ENCODE measurements around the gene UBTD2.

Gene UBTD2

GRCh38 chr5:172303162-172303561 is 19.6 kb upstream of the UBTD2 start:
- TF ChIP-seq GATA2 (IDR thresholded peaks at IDR 0.05; ENCODE audit: low read depth, low read length) (no peak), GATA3 (IDR thresholded peaks at IDR 0.05; ENCODE audit: low read depth, low read length) (no peak)

- no peak for TF ChIP-seq GATA3 (IDR thresholded peaks at IDR 0.05; ENCODE audit: low read depth, low read length)
- TF ChIP-seq GATA2 (IDR thresholded peaks at IDR 0.05; ENCODE audit: low read depth, low read length): no peak
These were observed 18.6 kb upstream of the UBTD2 start for GRCh38 chr5:172302047-172302710.

- TF ChIP-seq GATA3 (IDR thresholded peaks at IDR 0.05; ENCODE audit: low read depth, low read length) (no peak), GATA2 (IDR thresholded peaks at IDR 0.05; ENCODE audit: low read depth, low read length) (no peak)
These were observed 16.4 kb upstream of the UBTD2 start for GRCh38 chr5:172299916-172300439.

- no peak for TF ChIP-seq GATA2 (IDR thresholded peaks at IDR 0.05; ENCODE audit: low read depth, low read length)
- TF ChIP-seq GATA3 (IDR thresholded peaks at IDR 0.05; ENCODE audit: low read depth, low read length): no peak
These were observed 11.3 kb upstream of the UBTD2 start for GRCh38 chr5:172294831-172295230.

- TF ChIP-seq GATA2 (IDR thresholded peaks at IDR 0.05; ENCODE audit: low read depth, low read length) (no peak), GATA3 (IDR thresholded peaks at IDR 0.05; ENCODE audit: low read depth, low read length) (no peak)
These were observed 10.3 kb upstream of the UBTD2 start for GRCh38 chr5:172293745-172294342.

GRCh38 chr5:172293054-172293744 is 9.6 kb upstream of the UBTD2 start:
- TF ChIP-seq GATA2 (IDR thresholded peaks at IDR 0.05; ENCODE audit: low read depth, low read length) (no peak), GATA3 (IDR thresholded peaks at IDR 0.05; ENCODE audit: low read depth, low read length) (no peak)

GRCh38 chr5:172288465-172288864 is 4.9 kb upstream of the UBTD2 start:
- TF ChIP-seq GATA2 (IDR thresholded peaks at IDR 0.05; ENCODE audit: low read depth, low read length): no peak
- no peak for TF ChIP-seq GATA3 (IDR thresholded peaks at IDR 0.05; ENCODE audit: low read depth, low read length)

- TF ChIP-seq GATA2 (IDR thresholded peaks at IDR 0.05; ENCODE audit: low read depth, low read length): no peak
- TF ChIP-seq GATA3 (IDR thresholded peaks at IDR 0.05; ENCODE audit: low read depth, low read length): no peak
These were observed 1.9 kb upstream of the UBTD2 start for GRCh38 chr5:172285226-172286143.

GRCh38 chr5:172284611-172284980 is 1.0 kb upstream of the UBTD2 start:
- no peak for TF ChIP-seq GATA2 (IDR thresholded peaks at IDR 0.05; ENCODE audit: low read depth, low read length)
- TF ChIP-seq GATA3 (IDR thresholded peaks at IDR 0.05; ENCODE audit: low read depth, low read length): no peak

GRCh38 chr5:172283862-172284610 is 472 bp upstream of the UBTD2 start:
- TF ChIP-seq GATA2 (IDR thresholded peaks at IDR 0.05; ENCODE audit: low read depth, low read length) (no peak), GATA3 (IDR thresholded peaks at IDR 0.05; ENCODE audit: low read depth, low read length) (no peak)

GRCh38 chr5:172282272-172283019 is 1.1 kb downstream of the UBTD2 start:
- TF ChIP-seq GATA2 (IDR thresholded peaks at IDR 0.05; ENCODE audit: low read depth, low read length): no peak
- no peak for TF ChIP-seq GATA3 (IDR thresholded peaks at IDR 0.05; ENCODE audit: low read depth, low read length)

- no peak for TF ChIP-seq GATA2 (IDR thresholded peaks at IDR 0.05; ENCODE audit: low read depth, low read length)
- TF ChIP-seq GATA3 (IDR thresholded peaks at IDR 0.05; ENCODE audit: low read depth, low read length): no peak
These were observed 2.2 kb downstream of the UBTD2 start for GRCh38 chr5:172281346-172281745.
